ENCODE results near the gene CDKN2A. TPM values are rescaled to one million over a fixed set of nuclear protein-coding genes. Genes with fewer than 3 reads are reported as not detected.

CDKN2A gene
- not detected for total RNA-seq (2021; ENCODE audit: unreplicated experiment)
- not detected for polyA plus RNA-seq (2012; ENCODE audit: insufficient read length)
- Bru-seq, nascent RNA: percentile 10 among the genes with signal in this experiment
- percentile 12 among the genes with signal in this experiment for BruChase-seq, experiment 1, labeled RNA remaining after a 2-hour chase
- BruChase-seq, experiment 2, labeled RNA remaining after a 6-hour chase: percentile 16 among the genes with signal in this experiment
- long read RNA-seq: 0 reads

DNA sequence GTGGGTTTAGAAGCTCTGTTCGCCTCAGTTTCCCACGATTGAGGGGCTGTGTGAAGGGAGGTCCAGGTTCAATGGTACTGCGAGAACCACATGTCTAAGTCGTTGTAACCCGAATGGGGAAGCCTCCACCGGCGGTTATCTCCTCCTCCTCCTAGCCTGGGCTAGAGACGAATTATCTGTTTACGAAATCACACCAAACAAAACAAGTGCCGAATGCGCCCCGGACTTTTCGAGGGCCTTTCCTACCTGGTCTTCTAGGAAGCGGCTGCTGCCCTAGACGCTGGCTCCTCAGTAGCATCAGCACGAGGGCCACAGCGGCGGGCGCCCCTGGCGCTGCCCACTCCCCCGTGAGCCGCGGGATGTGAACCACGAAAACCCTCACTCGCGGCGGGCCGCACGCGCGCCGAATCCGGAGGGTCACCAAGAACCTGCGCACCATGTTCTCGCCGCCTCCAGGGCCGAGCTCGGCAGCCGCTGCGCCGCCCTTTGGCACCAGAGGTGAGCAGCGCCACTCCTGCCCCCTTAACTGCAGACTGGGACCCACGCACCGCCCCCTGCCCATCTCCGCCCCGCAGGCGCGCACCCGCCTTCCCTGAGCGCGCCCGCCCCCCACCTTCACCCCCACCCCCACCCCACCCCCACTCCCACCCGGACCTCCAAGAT lies at the start of gene CDKN2A:
Gene CDKN2A, minus strand, starts transcription at position 500 of the 663 bp plus-strand sequence.
- H3K9me3 ChIP-seq (ENCODE audit: control insufficient read depth, insufficient read depth, low read depth, low read length): no peaks in the 10 kb centered on the region
- ATAC-seq: no peak
- DNase-seq (ENCODE audit: low read depth, low spot score): no peak
- intact Hi-C loops (cut with micrococcal nuclease; ENCODE audit: unreplicated experiment): no loop called here
- no peaks in the 10 kb centered on the region for H3K4me1 ChIP-seq (ENCODE audit: control insufficient read depth, insufficient read depth, low read length)
- BruUV-seq (replicated peaks): no TSS peak
- H3K27ac ChIP-seq (ENCODE audit: low read length): no peak within 1 kb of the TSS
- ChIA-PET CTCF (no interaction called here), POLR2A (no interaction called here)
- no peak for TF ChIP-seq TCF7L2 (IDR thresholded peaks at IDR 0.05; ENCODE audit: low read depth, low read length)
- no peak for TF ChIP-seq POLR2AphosphoS5 (IDR thresholded peaks at IDR 0.05; ENCODE audit: low read depth, low read length)
- TF ChIP-seq SIN3A (IDR thresholded peaks at IDR 0.05; ENCODE audit: borderline replicate concordance, insufficient read depth, low read depth, low read length): no peak
- TF ChIP-seq, protein P1, sequence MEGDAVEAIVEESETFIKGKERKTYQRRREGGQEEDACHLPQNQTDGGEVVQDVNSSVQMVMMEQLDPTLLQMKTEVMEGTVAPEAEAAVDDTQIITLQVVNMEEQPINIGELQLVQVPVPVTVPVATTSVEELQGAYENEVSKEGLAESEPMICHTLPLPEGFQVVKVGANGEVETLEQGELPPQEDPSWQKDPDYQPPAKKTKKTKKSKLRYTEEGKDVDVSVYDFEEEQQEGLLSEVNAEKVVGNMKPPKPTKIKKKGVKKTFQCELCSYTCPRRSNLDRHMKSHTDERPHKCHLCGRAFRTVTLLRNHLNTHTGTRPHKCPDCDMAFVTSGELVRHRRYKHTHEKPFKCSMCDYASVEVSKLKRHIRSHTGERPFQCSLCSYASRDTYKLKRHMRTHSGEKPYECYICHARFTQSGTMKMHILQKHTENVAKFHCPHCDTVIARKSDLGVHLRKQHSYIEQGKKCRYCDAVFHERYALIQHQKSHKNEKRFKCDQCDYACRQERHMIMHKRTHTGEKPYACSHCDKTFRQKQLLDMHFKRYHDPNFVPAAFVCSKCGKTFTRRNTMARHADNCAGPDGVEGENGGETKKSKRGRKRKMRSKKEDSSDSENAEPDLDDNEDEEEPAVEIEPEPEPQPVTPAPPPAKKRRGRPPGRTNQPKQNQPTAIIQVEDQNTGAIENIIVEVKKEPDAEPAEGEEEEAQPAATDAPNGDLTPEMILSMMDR (IDR thresholded peaks at IDR 0.05): no peak
- TF ChIP-seq, protein P2, sequence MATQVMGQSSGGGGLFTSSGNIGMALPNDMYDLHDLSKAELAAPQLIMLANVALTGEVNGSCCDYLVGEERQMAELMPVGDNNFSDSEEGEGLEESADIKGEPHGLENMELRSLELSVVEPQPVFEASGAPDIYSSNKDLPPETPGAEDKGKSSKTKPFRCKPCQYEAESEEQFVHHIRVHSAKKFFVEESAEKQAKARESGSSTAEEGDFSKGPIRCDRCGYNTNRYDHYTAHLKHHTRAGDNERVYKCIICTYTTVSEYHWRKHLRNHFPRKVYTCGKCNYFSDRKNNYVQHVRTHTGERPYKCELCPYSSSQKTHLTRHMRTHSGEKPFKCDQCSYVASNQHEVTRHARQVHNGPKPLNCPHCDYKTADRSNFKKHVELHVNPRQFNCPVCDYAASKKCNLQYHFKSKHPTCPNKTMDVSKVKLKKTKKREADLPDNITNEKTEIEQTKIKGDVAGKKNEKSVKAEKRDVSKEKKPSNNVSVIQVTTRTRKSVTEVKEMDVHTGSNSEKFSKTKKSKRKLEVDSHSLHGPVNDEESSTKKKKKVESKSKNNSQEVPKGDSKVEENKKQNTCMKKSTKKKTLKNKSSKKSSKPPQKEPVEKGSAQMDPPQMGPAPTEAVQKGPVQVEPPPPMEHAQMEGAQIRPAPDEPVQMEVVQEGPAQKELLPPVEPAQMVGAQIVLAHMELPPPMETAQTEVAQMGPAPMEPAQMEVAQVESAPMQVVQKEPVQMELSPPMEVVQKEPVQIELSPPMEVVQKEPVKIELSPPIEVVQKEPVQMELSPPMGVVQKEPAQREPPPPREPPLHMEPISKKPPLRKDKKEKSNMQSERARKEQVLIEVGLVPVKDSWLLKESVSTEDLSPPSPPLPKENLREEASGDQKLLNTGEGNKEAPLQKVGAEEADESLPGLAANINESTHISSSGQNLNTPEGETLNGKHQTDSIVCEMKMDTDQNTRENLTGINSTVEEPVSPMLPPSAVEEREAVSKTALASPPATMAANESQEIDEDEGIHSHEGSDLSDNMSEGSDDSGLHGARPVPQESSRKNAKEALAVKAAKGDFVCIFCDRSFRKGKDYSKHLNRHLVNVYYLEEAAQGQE (IDR thresholded peaks at IDR 0.05; ENCODE audit: insufficient read depth in 1 of 2, low read depth in 2 of 2, low read length in 1 of 2): no peak
- H3K27me3 ChIP-seq (ENCODE audit: control insufficient read depth, insufficient read depth, low read length): no peaks in the 10 kb centered on the region
- no peaks in the 10 kb centered on the region; the same call in 1 of the 2 replicates for H3K36me3 ChIP-seq (ENCODE audit: control insufficient read depth, insufficient read depth, low read length)
- in situ Hi-C loops (cut with HindIII; ENCODE audit: low pct_unique_long_range_greater_than_20kb, low sequenced_read_pairs): no loop called here
- H3K4me3 ChIP-seq (ENCODE audit: low read depth in 2 of 2, low read length in 2 of 2): peak within 1 kb of the TSS in 1 of 2 experiments; percentile 39; a peak in 1 of 4 replicates

DNA sequence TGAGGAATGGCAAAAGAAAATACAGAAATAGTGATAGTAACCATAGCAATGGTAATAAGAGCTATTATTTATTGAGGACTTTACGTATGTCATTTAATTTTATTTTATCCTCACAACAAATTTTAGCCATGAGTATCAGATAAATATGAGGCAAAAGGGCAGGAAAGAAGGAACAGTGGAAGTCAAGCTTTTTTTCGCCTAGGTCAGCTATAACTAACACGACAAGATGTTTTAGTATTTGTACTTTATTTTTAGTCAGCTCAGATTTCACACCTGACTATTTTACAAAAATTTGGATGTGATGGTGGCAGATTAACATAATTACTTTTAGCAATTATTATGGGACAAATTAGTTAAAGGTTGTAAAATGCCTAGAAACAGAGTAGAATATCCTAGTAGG lies 49.7 kb upstream of the CDKN2A start:
- no peak overlapping the region for H3K4me3 ChIP-seq (ENCODE audit: low read depth in 2 of 2, low read length in 2 of 2)
- ATAC-seq: no peak
- BruUV-seq (replicated peaks): no TSS peak
- ChIA-PET CTCF (no interaction called here), POLR2A (no interaction called here)
- no peaks in the 10 kb centered on the region for H3K27me3 ChIP-seq (ENCODE audit: control insufficient read depth, insufficient read depth, low read length)
- intact Hi-C loops (cut with micrococcal nuclease; ENCODE audit: unreplicated experiment): no loop called here
- no peak for DNase-seq (ENCODE audit: low read depth, low spot score)
- in situ Hi-C loops (cut with HindIII; ENCODE audit: low pct_unique_long_range_greater_than_20kb, low sequenced_read_pairs): no loop called here
- H3K4me1 ChIP-seq (ENCODE audit: control insufficient read depth, insufficient read depth, low read length): no peaks in the 10 kb centered on the region
- no peaks in the 10 kb centered on the region for H3K36me3 ChIP-seq (ENCODE audit: control insufficient read depth, insufficient read depth, low read length)
- TF ChIP-seq, protein P1 (IDR thresholded peaks at IDR 0.05): no peak
- TF ChIP-seq POLR2AphosphoS5 (IDR thresholded peaks at IDR 0.05; ENCODE audit: low read depth, low read length) (no peak), TCF7L2 (IDR thresholded peaks at IDR 0.05; ENCODE audit: low read depth, low read length) (no peak), SIN3A (IDR thresholded peaks at IDR 0.05; ENCODE audit: borderline replicate concordance, insufficient read depth, low read depth, low read length) (no peak)
- TF ChIP-seq, protein P2 (IDR thresholded peaks at IDR 0.05; ENCODE audit: insufficient read depth in 1 of 2, low read depth in 2 of 2, low read length in 1 of 2): no peak
- H3K27ac ChIP-seq (ENCODE audit: low read length): no peak overlapping the region
- no peaks in the 10 kb centered on the region for H3K9me3 ChIP-seq (ENCODE audit: control insufficient read depth, insufficient read depth, low read depth, low read length)

Measured in Panc1 (cell line).